Ramos (cell line): ENCODE measurements around the gene TNNI3K.

Experiments
- in situ Hi-C: fragments of 300-500 bp; cut with MboI; formaldehyde crosslinking; loops from one replicate; pipeline ENCODE4 v1.14.3; 2022; ENCODE audit warnings: low sequenced_read_pairs; ENCODE audit not compliant: unreplicated experiment

TNNI3K gene

DNA sequence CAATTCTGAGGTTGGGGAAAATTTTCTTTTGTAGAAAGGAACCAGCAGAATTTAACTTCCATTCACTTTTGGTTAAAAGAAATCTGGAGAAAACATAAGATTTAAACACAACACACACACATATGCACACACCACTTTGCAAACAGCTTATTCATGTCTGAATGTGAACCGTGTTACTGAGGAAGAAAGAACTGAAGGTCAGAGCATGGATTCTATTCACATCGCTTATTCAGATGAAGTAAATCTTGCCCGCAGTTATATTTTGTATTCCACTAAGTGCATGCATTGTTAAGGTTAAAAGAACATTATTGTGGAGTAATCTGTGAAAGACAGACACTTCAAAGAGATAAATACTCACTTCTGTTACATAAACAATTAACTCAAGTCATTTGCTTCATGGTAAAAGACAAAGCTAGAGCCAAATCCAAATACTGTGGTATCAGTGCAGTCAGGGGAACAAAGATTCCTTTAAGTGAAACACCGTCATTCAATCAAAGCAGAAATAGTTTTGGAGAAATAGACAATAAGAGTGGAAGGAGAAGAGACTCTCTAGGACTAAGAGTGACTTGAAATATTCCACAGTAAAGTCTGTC lies 195.3 kb downstream of the TNNI3K start:
- in situ Hi-C loops, result no loop called here

- in situ Hi-C loops, result no loop called here
Observed at GRCh38 chr1:74431531-74431930, 196.3 kb downstream of the TNNI3K start.

- in situ Hi-C loops, result no loop called here
Observed at GRCh38 chr1:74432325-74432724, 197.1 kb downstream of the TNNI3K start.

DNA sequence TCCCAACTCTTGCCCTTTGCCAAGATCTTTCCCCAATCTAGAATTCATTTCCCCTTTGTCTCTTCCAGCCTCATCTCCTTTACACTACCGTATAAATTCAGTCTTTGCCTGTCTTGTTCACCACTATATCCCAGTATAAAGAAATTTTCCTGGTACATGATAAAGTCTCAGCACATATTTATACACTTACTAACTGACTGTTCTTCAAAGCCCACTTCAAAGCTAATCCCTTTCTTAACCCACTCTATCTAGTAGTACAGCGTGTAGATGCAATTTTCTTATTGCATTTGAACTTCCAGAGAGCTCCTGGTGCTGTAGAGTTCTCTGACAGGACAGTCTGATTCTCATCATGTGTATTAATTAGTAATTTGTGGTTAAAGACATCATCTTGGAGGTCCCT lies 199.1 kb downstream of the TNNI3K start:
- in situ Hi-C loops, result no loop called here

DNA sequence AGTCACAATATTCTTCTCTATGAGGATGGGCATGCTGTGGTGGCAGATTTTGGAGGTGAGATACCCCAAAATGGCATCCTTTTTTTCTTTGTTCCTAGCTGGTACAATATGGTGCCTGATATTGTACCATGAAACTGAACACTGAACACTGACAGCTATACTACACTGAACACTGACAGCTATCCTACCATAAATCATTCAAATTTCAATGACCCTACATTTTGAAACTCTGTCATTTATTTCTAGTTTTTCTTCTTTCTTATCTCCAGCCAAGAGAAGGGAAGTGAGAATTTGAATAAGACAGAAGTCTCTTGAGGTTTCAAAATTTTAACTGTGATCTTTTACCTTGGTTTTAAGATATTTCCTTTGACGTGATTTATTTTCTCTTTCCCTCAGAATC lies 200.9 kb downstream of the TNNI3K start:
- in situ Hi-C loops, result no loop called here

GRCh38 chr1:74437035-74437434 lies 201.8 kb downstream of the TNNI3K start:
- in situ Hi-C loops, result no loop called here

GRCh38 chr1:74452035-74452434 lies 216.8 kb downstream of the TNNI3K start:
- in situ Hi-C loops, result no loop called here

DNA sequence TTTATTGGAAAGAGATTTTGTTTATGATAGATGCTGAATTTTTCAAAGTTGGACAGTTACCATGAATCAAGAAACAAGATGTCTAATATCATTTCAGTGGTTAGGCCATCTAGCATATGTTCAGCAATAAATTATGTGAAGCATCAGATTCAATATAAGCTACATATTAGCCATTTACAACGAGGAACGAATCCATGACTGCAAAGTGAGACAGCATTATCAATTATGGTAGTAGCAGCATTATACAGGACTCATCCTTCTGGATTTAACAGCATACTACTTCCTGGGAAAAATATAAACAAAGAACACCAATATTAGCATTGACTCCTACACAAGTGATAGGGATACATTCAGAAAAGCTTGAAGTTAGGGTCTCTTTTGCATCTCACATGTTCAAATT lies 218.1 kb downstream of the TNNI3K start:
- in situ Hi-C loops, result no loop called here

DNA sequence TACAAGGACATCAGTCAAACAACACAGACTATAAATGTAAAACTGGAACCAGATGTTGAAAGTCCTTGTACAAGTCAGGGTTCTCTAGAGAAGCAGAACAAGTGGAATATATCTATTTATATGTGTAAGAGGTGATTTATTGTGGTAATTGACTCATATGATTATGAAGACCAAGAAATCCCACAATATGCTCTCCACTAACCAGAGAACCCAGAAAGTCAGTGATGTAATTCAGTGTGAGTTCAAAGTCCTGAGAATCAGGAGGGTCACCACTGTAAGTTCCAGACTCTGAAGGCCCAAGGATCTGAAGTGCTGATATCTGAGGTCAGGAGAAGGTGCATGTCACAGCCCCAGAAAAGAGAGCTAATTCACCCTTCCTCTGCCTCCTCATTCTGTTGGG lies 220.2 kb downstream of the TNNI3K start:
- in situ Hi-C loops, result no loop called here

GRCh38 chr1:74457253-74457652 lies 222.1 kb downstream of the TNNI3K start:
- in situ Hi-C loops, result no loop called here

DNA sequence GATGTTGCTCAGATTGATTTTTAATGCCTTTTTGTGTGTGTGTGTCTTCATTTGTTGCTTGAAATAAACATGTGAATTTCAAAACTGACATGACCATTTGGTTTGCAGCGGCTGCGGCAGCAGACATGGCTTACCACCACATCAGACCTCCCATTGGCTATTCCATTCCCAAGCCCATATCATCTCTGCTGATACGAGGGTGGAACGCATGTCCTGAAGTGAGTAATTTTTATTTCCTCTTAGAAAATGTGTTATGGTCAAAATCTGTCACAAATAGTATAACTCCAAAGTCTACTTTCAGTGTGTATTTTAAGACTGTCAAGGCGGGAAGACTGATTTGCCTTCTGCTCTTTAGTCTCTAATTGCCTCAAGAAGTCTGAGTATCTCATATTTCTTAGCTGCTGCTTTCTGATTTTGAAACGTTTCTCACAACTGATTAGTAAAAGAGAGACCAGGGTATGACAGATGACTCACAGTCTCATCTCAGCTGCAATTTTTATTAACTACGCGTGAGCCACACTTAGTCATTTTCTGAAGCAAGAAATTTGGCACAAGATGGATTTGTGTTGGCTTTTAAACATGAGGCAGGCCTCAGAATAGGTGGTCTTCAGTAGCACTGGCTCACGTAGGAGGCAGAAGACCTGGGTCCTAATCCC lies 228.3 kb downstream of the TNNI3K start:
- in situ Hi-C loops, result no loop called here

DNA sequence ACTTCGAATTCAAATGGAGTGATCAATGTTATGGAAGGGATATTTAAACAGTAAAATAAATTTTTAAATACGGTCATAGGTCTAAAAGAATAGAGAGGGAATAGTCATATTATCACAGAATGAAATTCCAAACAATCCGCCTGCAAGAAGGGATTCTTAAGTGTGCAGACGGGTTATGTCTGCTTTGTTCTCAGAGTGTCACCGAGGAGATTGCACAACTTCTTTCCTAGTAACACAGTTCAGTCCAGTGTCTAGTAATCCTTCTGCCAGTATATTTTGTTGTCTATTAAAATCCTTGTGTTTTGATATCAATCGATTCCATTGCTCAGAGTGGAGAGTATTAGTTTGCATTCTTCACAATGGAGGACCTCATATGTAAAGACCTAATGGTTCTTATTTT lies 228.8 kb downstream of the TNNI3K start:
- in situ Hi-C loops, result no loop called here

DNA sequence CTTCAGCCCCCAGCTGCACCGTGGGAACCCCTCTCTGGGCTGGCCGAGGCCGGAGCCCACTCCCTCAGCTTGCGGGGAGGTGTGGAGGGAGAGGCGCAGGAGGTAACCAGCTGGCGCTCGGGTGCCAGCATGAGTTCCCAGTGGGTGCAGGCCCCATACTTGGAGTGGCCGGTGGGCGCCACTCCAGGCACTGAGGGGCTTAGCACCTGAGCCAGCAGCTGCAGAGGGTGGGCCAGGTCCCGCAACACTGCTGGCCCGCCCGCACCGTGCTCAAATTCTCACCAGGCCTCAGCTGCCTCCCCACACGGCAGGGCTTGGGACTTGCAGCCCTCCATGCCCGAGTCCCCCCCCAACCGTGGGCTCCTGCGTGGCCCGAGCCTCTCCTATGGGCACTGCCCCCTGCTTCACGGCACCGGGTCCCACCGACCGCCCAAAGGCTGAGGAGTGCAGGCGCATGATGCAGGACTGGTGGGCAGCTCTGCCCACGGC lies 230.1 kb downstream of the TNNI3K start:
- in situ Hi-C loops, result no loop called here

GRCh38 chr1:74467786-74468377 lies 232.7 kb downstream of the TNNI3K start:
- in situ Hi-C loops, result no loop called here

- in situ Hi-C loops, result no loop called here
Observed at GRCh38 chr1:74468982-74469603, 233.9 kb downstream of the TNNI3K start.

- in situ Hi-C loops, result no loop called here
Observed at GRCh38 chr1:74470251-74470650, 235.1 kb downstream of the TNNI3K start.

- in situ Hi-C loops, result no loop called here
Observed at GRCh38 chr1:74470936-74471335, 235.7 kb downstream of the TNNI3K start.

GRCh38 chr1:74471470-74471869 lies 236.3 kb downstream of the TNNI3K start:
- in situ Hi-C loops, result no loop called here

DNA sequence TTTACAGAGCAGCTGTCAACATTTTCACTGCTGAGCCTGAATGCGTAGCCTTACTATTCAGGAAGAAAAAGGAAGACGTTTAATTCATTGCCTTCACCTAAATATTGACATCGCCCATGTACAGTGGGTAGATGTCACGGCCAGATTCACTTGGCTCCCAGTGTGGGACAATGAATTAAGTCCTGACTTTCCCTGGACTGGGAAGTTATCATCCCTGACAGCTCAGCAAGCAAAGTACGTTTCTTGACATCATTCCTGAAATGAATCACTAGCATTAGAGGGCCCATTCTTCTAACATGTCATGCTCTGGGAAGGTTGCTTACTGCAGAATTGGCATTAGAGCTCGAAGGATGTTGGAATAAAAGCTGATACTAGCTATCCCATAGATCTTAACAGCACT lies 239.4 kb downstream of the TNNI3K start:
- in situ Hi-C loops, result no loop called here

DNA sequence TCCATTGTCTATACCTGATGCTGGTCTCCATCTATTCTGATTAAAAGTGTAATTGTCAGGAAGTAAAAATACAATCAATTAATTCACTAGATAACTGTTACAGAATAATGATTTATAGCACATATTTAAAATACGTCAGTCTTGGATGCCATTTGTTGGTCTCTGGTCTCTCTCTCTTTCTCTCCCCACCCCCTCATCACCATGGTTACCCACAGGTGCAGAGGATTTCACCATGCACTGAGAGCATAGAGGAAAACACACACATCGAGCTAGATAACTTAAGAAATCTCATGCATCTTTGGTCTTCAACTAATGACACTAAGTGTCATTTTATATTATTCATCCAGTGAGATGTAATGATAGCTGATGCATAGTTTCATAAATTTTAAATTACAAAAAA lies 243.8 kb downstream of the TNNI3K start:
- in situ Hi-C loops, result no loop called here

DNA sequence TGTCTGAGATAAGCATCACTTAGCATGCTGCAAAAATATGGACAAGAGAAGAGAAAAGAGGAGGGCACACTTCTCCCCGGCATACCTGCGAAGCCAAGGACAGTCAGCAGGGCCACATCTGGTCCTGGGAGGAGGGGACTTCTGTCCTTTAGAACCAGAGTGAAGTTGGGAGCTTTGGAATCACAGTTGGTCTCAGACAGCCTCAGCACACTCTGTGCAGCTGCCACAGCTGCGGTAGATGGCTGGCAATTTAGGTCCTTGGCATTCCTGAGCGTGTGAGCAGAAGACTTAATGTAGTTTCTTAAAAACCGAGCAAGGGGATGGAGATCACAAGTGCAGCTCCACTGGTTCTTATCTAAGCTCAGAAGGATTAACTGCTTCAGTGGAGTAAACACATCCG lies 244.9 kb downstream of the TNNI3K start:
- in situ Hi-C loops, result no loop called here
